Gastrocnemius medialis (tissue), 4 donors: ENCODE results near the gene PPIL6. TPM values are rescaled to one million over a fixed set of nuclear protein-coding genes. Genes with fewer than 3 reads are reported as not detected.

Experiments used
- ATAC-seq, 2 donors: fragments of 150-250 bp; one replicate each; pipeline ENCODE4 v1.9.1; 2016
- DNase-seq, 2 donors: peaks; one replicate each; pipeline ENCODE4 v3.0.0-alpha.2; 2019
- H3K27ac ChIP-seq, 4 donors: fragments of 200-600 bp; sonication (generic); 1 replicate in 1 of 4; 2 replicates in 3 of 4; pipeline ENCODE4 v1.5.1; 2016 to 2018; ENCODE audit warnings: mild to moderate bottlenecking in 2 of 4, moderate library complexity in 1 of 4
- H3K27me3 ChIP-seq, 3 donors: fragments of 200-600 bp; sonication (generic) in 2 of 3; 1 replicate in 1 of 3; 2 replicates in 2 of 3; pipeline versions ENCODE4 v1.5.1 to v1.6.0; 2016 to 2019; ENCODE audit warnings: mild to moderate bottlenecking in 1 of 3, moderate library complexity in 1 of 3
- H3K36me3 ChIP-seq, 2 donors: fragments of 200-600 bp; sonication (generic) in 1 of 2; one replicate each; pipeline ENCODE4 v1.5.1; 2017 to 2018
- H3K4me1 ChIP-seq, 2 donors: fragments of 200-600 bp; sonication (generic) in 1 of 2; one replicate each; pipeline ENCODE4 v1.5.1; 2016 to 2017; ENCODE audit warnings: mild to moderate bottlenecking in 2 of 2
- H3K4me3 ChIP-seq, 4 donors: fragments of 200-600 bp; sonication (generic) in 3 of 4; 1 replicate in 1 of 4; 2 replicates in 3 of 4; pipeline ENCODE4 v1.5.1; 2016 to 2019; ENCODE audit warnings: mild to moderate bottlenecking in 2 of 4
- H3K9me3 ChIP-seq, 3 donors: fragments of 200-600 bp; sonication (generic) in 2 of 3; 1 replicate in 1 of 3; 2 replicates in 2 of 3; pipeline ENCODE4 v1.5.1; 2016 to 2019
- CTCF ChIP-seq, 5 experiments: fragments of 450-650 bp in 3 of 5; fragments of 200-600 bp in 2 of 5; sonication (generic) in 2 of 5; IDR thresholded peaks in 4 of 5; conservative IDR thresholded peaks in 1 of 5; 1 replicate in 4 of 5; 2 replicates in 1 of 5; pipeline ENCODE4 v1.5.1; 2016 to 2019; ENCODE audit warnings: antibody characterized with exemption in 5 of 5, mild to moderate bottlenecking in 3 of 5, moderate library complexity in 3 of 5
- POLR2A ChIP-seq, 2 donors: fragments of 450-650 bp; IDR thresholded peaks; one replicate each; pipeline ENCODE4 v1.6.1; 2017; ENCODE audit warnings: antibody characterized with exemption in 2 of 2, mild to moderate bottlenecking in 2 of 2, moderate library complexity in 2 of 2
- in situ Hi-C, 4 donors: fragments of 200-750 bp; cut with MboI; loops; one replicate each; pipeline versions ENCODE4 v1.15.0 to v1.8.0; 2017; ENCODE audit warnings: low sequenced_read_pairs in 4 of 4
- intact Hi-C: fragments of 100-400 bp; cut with DNase I; formaldehyde crosslinking; loops from one replicate; pipeline ENCODE4 v1.15.1; 2023; ENCODE audit warnings: low total_unique reads
- total RNA-seq, 4 donors: library from RNA; depleted of rRNA; stranded (reverse); fragments of >200 nt; gene quantifications; one replicate each; pipeline versions ENCODE4 v1.1.0 to v1.2.3, GENCODE V29; 2016

Gene PPIL6
- total RNA-seq, 4 donors from 2014 or later: 0.64 to 2.9 (median 1.3) TPM

GRCh38 chr6:109452181-109452580, 11.8 kb upstream of the PPIL6 start:
- Histone ChIP-seq H3K4me1 (peaks cover 12 to 24% of the 10 kb centered on the region in 2 donors), H3K27ac (no peak overlapping the region), H3K4me3 (no peak overlapping the region), H3K27me3 (no peaks in the 10 kb centered on the region), H3K36me3 (no peaks in the 10 kb centered on the region), H3K9me3 (no peaks in the 10 kb centered on the region)
- intact Hi-C loops: loop anchor here (10.0 kb wide), 2 partner anchors 243 to 897 kb away; partner anchors contain the start of genes AK9 and FIG4
- in situ Hi-C loops: no loop called here
- no peak for ATAC-seq
- no peak for TF ChIP-seq CTCF (IDR thresholded peaks at IDR 0.05 in 4 of 5, conservative IDR thresholded peaks at IDR 0.05 in 1 of 5)
- TF ChIP-seq POLR2A (IDR thresholded peaks at IDR 0.05): no peak
- DNase-seq: no peak

- ATAC-seq (no peak), DNase-seq (no peak)
- intact Hi-C loops: loop anchor here (10.0 kb wide), 2 partner anchors 243 to 897 kb away; partner anchors contain the start of genes AK9 and FIG4
- no peak for TF ChIP-seq POLR2A (IDR thresholded peaks at IDR 0.05)
- TF ChIP-seq CTCF (IDR thresholded peaks at IDR 0.05 in 4 of 5, conservative IDR thresholded peaks at IDR 0.05 in 1 of 5): no peak
- Histone ChIP-seq H3K36me3 (no peaks in the 10 kb centered on the region), H3K27me3 (no peaks in the 10 kb centered on the region), H3K27ac (no peak overlapping the region), H3K4me1 (peaks cover 4 to 16% of the 10 kb centered on the region in 2 donors), H3K9me3 (no peaks in the 10 kb centered on the region), H3K4me3 (no peak overlapping the region)
- in situ Hi-C loops: no loop called here
Observed at GRCh38 chr6:109451376-109451775, 10.9 kb upstream of the PPIL6 start.

GRCh38 chr6:109450801-109451200, 10.4 kb upstream of the PPIL6 start:
- Histone ChIP-seq H3K36me3 (peaks cover 0 to 5% of the 10 kb centered on the region in 2 donors), H3K4me3 (no peak overlapping the region), H3K9me3 (no peaks in the 10 kb centered on the region), H3K4me1 (peaks cover 0 to 10% of the 10 kb centered on the region in 2 donors), H3K27me3 (no peaks in the 10 kb centered on the region), H3K27ac (no peak overlapping the region)
- TF ChIP-seq POLR2A (IDR thresholded peaks at IDR 0.05) (no peak), CTCF (IDR thresholded peaks at IDR 0.05 in 4 of 5, conservative IDR thresholded peaks at IDR 0.05 in 1 of 5) (no peak)
- DNase-seq (no peak), ATAC-seq (no peak)
- intact Hi-C loops (loop anchor here (10.0 kb wide), 2 partner anchors 244 to 896 kb away; partner anchors contain the start of genes AK9 and FIG4), in situ Hi-C loops (no loop called here)

GRCh38 chr6:109449795-109450673, 9.6 kb upstream of the PPIL6 start:
- in situ Hi-C loops (no loop called here), intact Hi-C loops (loop anchor here (10.0 kb wide), 2 partner anchors 245 to 895 kb away; partner anchors contain the start of genes AK9 and FIG4)
- H3K27ac ChIP-seq: no peak overlapping the region
- TF ChIP-seq CTCF (IDR thresholded peaks at IDR 0.05 in 4 of 5, conservative IDR thresholded peaks at IDR 0.05 in 1 of 5) (no peak), POLR2A (IDR thresholded peaks at IDR 0.05) (no peak)
- H3K27me3 ChIP-seq: no peaks in the 10 kb centered on the region
- ATAC-seq (no peak), DNase-seq (no peak)
- no peaks in the 10 kb centered on the region for H3K9me3 ChIP-seq
- H3K4me3 ChIP-seq: no peak overlapping the region
- H3K4me1 ChIP-seq: peaks cover 0 to 8% of the 10 kb centered on the region in 2 donors
- H3K36me3 ChIP-seq: peaks cover 0 to 12% of the 10 kb centered on the region in 2 donors
